Measurements from ENCODE around the gene CLIP4.

CLIP4 gene

GRCh38 chr2:29071032-29071975, 43.9 kb upstream of the CLIP4 start (continued):
- TF ChIP-seq POU6F1 (CRISPR knock-in tag; IDR thresholded peaks at IDR 0.05; ENCODE audit: borderline replicate concordance, low read depth) (no peak), TSHZ2 (CRISPR knock-in tag; IDR thresholded peaks at IDR 0.05) (no peak), ZFP30 (CRISPR knock-in tag; IDR thresholded peaks at IDR 0.05) (no peak), ZNF70 (CRISPR knock-in tag; IDR thresholded peaks at IDR 0.05) (no peak)

- ATAC-seq, result no peak
- TF ChIP-seq CSDC2 (CRISPR knock-in tag; IDR thresholded peaks at IDR 0.05) (no peak), ZC3H10 (CRISPR knock-in tag; IDR thresholded peaks at IDR 0.05) (no peak), SNAI2 (CRISPR knock-in tag; IDR thresholded peaks at IDR 0.05) (no peak), ARNTL (CRISPR knock-in tag; IDR thresholded peaks at IDR 0.05; ENCODE audit: borderline replicate concordance, low read depth) (no peak), TOX (CRISPR knock-in tag; IDR thresholded peaks at IDR 0.05; ENCODE audit: borderline replicate concordance) (no peak), ZNF565 (CRISPR knock-in tag; conservative IDR thresholded peaks at IDR 0.05; ENCODE audit: low read depth) (no peak), BACH2 (CRISPR knock-in tag; IDR thresholded peaks at IDR 0.05; ENCODE audit: borderline replicate concordance) (no peak), PATZ1 (CRISPR knock-in tag; IDR thresholded peaks at IDR 0.05; ENCODE audit: borderline replicate concordance) (no peak), RARB (CRISPR knock-in tag; IDR thresholded peaks at IDR 0.05) (no peak), CSRNP3 (CRISPR knock-in tag; IDR thresholded peaks at IDR 0.05) (no peak), TSHZ2 (CRISPR knock-in tag; IDR thresholded peaks at IDR 0.05) (no peak), ISL1 (CRISPR knock-in tag; IDR thresholded peaks at IDR 0.05) (no peak), ZNF8 (CRISPR knock-in tag; IDR thresholded peaks at IDR 0.05) (no peak), ZFP30 (CRISPR knock-in tag; IDR thresholded peaks at IDR 0.05) (no peak), CREB5 (CRISPR knock-in tag; IDR thresholded peaks at IDR 0.05; ENCODE audit: low read depth) (no peak), PPARA (CRISPR knock-in tag; IDR thresholded peaks at IDR 0.05; ENCODE audit: borderline replicate concordance) (no peak), POU6F1 (CRISPR knock-in tag; IDR thresholded peaks at IDR 0.05; ENCODE audit: borderline replicate concordance, low read depth) (no peak), ZNF70 (CRISPR knock-in tag; IDR thresholded peaks at IDR 0.05) (no peak), OSR1 (CRISPR knock-in tag; IDR thresholded peaks at IDR 0.05) (no peak), ESRRG (CRISPR knock-in tag; IDR thresholded peaks at IDR 0.05) (no peak)
Observed at GRCh38 chr2:29072251-29072650, 43.0 kb upstream of the CLIP4 start.

Measured in SK-N-SH treated with all-trans-retinoic acid at 6 μM for 48 hours (cell line).